Natural killer cell (primary cell): ENCODE measurements around the gene FUBP3. TPM values are rescaled to one million over a fixed set of nuclear protein-coding genes. Genes with fewer than 3 reads are reported as not detected.

Source experiments
- ATAC-seq, 3 donors: fragments of 150-1000 bp in 2 of 3; fragments of 200-7000 bp in 1 of 3; cut with Tn5 transposase; 1 replicate in 1 of 3; 2 replicates in 2 of 3; pipeline ENCODE4 v1.10.0; 2021; ENCODE audit warnings: mild to moderate bottlenecking in 2 of 3, moderate library complexity in 2 of 3
- DNase-seq, 2 donors: peaks; one replicate each; pipeline versions ENCODE4 v3.0.0 to v3.0.0-alpha.2; 2013 to 2021; ENCODE audit warnings: mixed read lengths in 1 of 2
- H3K27ac ChIP-seq: one replicate; pipeline ENCODE4 v1.5.1; 2013; ENCODE audit warnings: mild to moderate bottlenecking, low read length
- H3K27me3 ChIP-seq: one replicate; pipeline ENCODE4 v1.6.1; 2013; ENCODE audit warnings: low read length; ENCODE audit not compliant: control insufficient read depth, insufficient read depth
- H3K36me3 ChIP-seq: one replicate; pipeline ENCODE4 v1.6.1; 2013; ENCODE audit warnings: low read length; ENCODE audit not compliant: control insufficient read depth, insufficient read depth
- H3K4me1 ChIP-seq: one replicate; pipeline ENCODE4 v1.6.1; 2013; ENCODE audit warnings: low read length; ENCODE audit not compliant: control insufficient read depth, insufficient read depth
- H3K4me3 ChIP-seq: one replicate; pipeline ENCODE4 v1.5.1; 2013; ENCODE audit warnings: low read length
- H3K9me3 ChIP-seq: one replicate; pipeline ENCODE4 v1.6.1; 2013; ENCODE audit warnings: low read length; ENCODE audit not compliant: control insufficient read depth, insufficient read depth
- H3K27ac Mint-ChIP-seq, 2 donors: one replicate each; pipeline ENCODE4 v1.8.0; 2022; ENCODE audit warnings: mild to moderate bottlenecking in 2 of 2, mixed read lengths in 2 of 2, moderate library complexity in 1 of 2
- H3K27me3 Mint-ChIP-seq, 2 donors: one replicate each; pipeline ENCODE4 v1.8.0; 2022; ENCODE audit warnings: low read depth in 2 of 2, mixed read lengths in 2 of 2
- H3K36me3 Mint-ChIP-seq: one replicate; pipeline ENCODE4 v1.8.0; 2022; ENCODE audit warnings: mixed read lengths
- H3K4me1 Mint-ChIP-seq, 2 donors: one replicate each; pipeline ENCODE4 v1.8.0; 2022; ENCODE audit warnings: mixed read lengths in 2 of 2
- H3K4me3 Mint-ChIP-seq: one replicate; pipeline ENCODE4 v1.8.0; 2022; ENCODE audit warnings: mild to moderate bottlenecking, moderate library complexity, mixed read lengths
- H3K9me3 Mint-ChIP-seq, 2 donors: one replicate each; pipeline ENCODE4 v1.8.0; 2022; ENCODE audit warnings: mixed read lengths in 2 of 2
- CTCF ChIP-seq: fragments of 200-600 bp; IDR thresholded peaks from one replicate; pipeline ENCODE4 v1.8.0; 2022; ENCODE audit warnings: antibody characterized with exemption
- WGBS: methylation state at CpG from one replicate; pipeline ENCODE4 v1.1.7; 2013; ENCODE audit warnings: missing lambda C conversion rate; ENCODE audit not compliant: insufficient coverage; 5-methylcytosine and 5-hydroxymethylcytosine counted together
- intact Hi-C: fragments of 100-400 bp; cut with micrococcal nuclease; formaldehyde crosslinking; loops from one replicate; pipeline ENCODE4 v1.14.2; 2022
- total RNA-seq, 4 donors: library from RNA; stranded (reverse); fragments of 120-200 nt in 1 of 4; gene quantifications; one replicate each; pipeline versions ENCODE4 v1.2.3 to v1.2.4, GENCODE V29; 2013 to 2022

The FUBP3 gene
- total RNA-seq, 3 donors from 2014 or later (not counting 1 experiment from before 2014, with no cell fraction given), result 40.8 to 45.2 (median 41.3) TPM

DNA sequence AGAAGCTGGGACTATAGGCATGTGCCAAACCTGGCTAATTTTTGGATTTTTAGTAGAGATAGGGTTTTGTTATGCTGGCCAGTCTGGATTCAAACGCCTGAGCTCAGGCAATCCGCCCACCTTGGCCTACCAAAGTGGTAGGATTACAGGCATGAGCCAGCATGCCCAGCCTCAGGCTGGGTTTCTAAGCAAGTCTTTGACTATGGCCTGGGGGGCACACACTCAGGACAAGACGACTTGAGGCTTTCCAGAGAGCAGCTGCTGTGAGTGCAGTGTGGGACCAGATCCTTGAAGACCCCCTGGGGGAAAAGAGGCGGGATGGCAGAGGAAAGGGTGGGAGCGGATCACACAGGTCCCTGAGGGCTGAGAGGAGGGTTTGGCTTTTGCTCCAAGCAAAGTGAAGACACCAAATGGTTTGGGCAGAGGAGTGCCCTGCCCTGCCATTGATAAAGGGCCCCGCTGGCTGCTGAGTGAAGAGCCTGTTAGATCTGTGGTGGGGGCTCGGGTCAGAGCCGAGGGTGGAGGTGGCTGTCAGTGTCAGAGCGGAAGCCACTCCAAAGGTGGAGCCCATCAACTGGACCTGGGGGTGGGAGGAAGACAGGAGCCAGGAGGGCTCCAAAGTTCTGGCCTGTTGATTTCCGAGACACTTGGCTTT, 46.8 kb upstream of the FUBP3 start:
- Histone ChIP-seq H3K4me1 (no peaks in the 10 kb centered on the region), H3K9me3 (no peaks in the 10 kb centered on the region), H3K36me3 (no peaks in the 10 kb centered on the region), H3K27ac (no peak overlapping the region), H3K27me3 (peaks cover 2% of the 10 kb centered on the region), H3K4me3 (no peak overlapping the region)
- Mint-ChIP-seq H3K4me3 (no peak overlapping the region), H3K36me3 (no peaks in the 10 kb centered on the region), H3K27me3 (peaks cover 25 to 31% of the 10 kb centered on the region in 2 donors), H3K4me1 (peaks cover 0 to under 1% of the 10 kb centered on the region in 2 donors), H3K27ac (no peak overlapping the region), H3K9me3 (no peaks in the 10 kb centered on the region)
- ATAC-seq (no peak), DNase-seq (no peak)
- intact Hi-C loops, result no loop called here
- no peak for TF ChIP-seq CTCF
- whole genome bisulfite sequencing, result 81% methylated on average over 9 of the region's 10 CpGs

GRCh38 chr9:130535818-130536521, 43.4 kb upstream of the FUBP3 start:
- no peaks in the 10 kb centered on the region for H3K4me1 ChIP-seq

GRCh38 chr9:130536701-130537107, 42.7 kb upstream of the FUBP3 start:
- Mint-ChIP-seq H3K4me3 (no peak overlapping the region), H3K36me3 (no peaks in the 10 kb centered on the region), H3K27ac (no peak overlapping the region), H3K4me1 (peaks cover 0 to 5% of the 10 kb centered on the region in 2 donors), H3K27me3 (peaks cover 50 to 54% of the 10 kb centered on the region in 2 donors), H3K9me3 (no peaks in the 10 kb centered on the region)
- DNase-seq (no peak), ATAC-seq (no peak)
- intact Hi-C loops, result no loop called here
- Histone ChIP-seq H3K27ac (no peak overlapping the region), H3K4me3 (no peak overlapping the region), H3K4me1 (no peaks in the 10 kb centered on the region), H3K27me3 (peaks cover 2% of the 10 kb centered on the region), H3K9me3 (no peaks in the 10 kb centered on the region), H3K36me3 (no peaks in the 10 kb centered on the region)
- TF ChIP-seq CTCF, result no peak
- 64% methylated on average over 3 of the region's 3 CpGs for WGBS

More at GRCh38 chr9:130535818-130536521, 43.4 kb upstream of the FUBP3 start:
- Mint-ChIP-seq H3K9me3 (no peaks in the 10 kb centered on the region), H3K27me3 (peaks cover 48 to 54% of the 10 kb centered on the region in 2 donors), H3K36me3 (no peaks in the 10 kb centered on the region), H3K27ac (no peak overlapping the region), H3K4me1 (peaks cover 0 to 5% of the 10 kb centered on the region in 2 donors), H3K4me3 (no peak overlapping the region)
- Histone ChIP-seq H3K27ac (no peak overlapping the region), H3K4me3 (no peak overlapping the region), H3K9me3 (no peaks in the 10 kb centered on the region), H3K36me3 (no peaks in the 10 kb centered on the region), H3K27me3 (peaks cover 2% of the 10 kb centered on the region)
- TF ChIP-seq CTCF, result no peak
- DNase-seq (no peak), ATAC-seq (no peak)
- WGBS, result 16% methylated on average over 28 of the region's 28 CpGs
- intact Hi-C loops, result no loop called here
